DMS53 (cell line): Measurements from ENCODE around the gene CDKN1C.
A peak's percentile ranks its signal among the peaks of the same experiment; 100 is the strongest.

Experiments used
- DNase-seq: peaks from one replicate; lab custom pipeline; 2025; lab: John Stamatoyannopoulos, UW

The CDKN1C gene

GRCh38 chr11:2870460-2870859 lies 15.1 kb downstream of the CDKN1C start:
- DNase-seq: no peak

- DNase-seq: no peak
Measured at GRCh38 chr11:2869561-2870427, 15.8 kb downstream of the CDKN1C start.

- DNase-seq: no peak
Measured at GRCh38 chr11:2869134-2869526, 16.4 kb downstream of the CDKN1C start.

GRCh38 chr11:2868506-2869133 lies 17.0 kb downstream of the CDKN1C start:
- DNase-seq: no peak

GRCh38 chr11:2867722-2868505 lies 17.7 kb downstream of the CDKN1C start:
- DNase-seq: no peak

GRCh38 chr11:2867142-2867541 lies 18.4 kb downstream of the CDKN1C start:
- no peak for DNase-seq

- DNase-seq: no peak
Measured at GRCh38 chr11:2865922-2866577, 19.5 kb downstream of the CDKN1C start.

- DNase-seq: no peak
Measured at GRCh38 chr11:2864901-2865300, 20.7 kb downstream of the CDKN1C start.

- DNase-seq: no peak
Measured at GRCh38 chr11:2863276-2863618, 22.3 kb downstream of the CDKN1C start.

- DNase-seq: no peak
Measured at GRCh38 chr11:2862395-2863275, 22.9 kb downstream of the CDKN1C start.

- DNase-seq: peak; percentile 25
Measured at GRCh38 chr11:2860636-2861035, 24.9 kb downstream of the CDKN1C start.

GRCh38 chr11:2859699-2860037 lies 25.9 kb downstream of the CDKN1C start:
- DNase-seq: no peak

- DNase-seq: no peak
Measured at GRCh38 chr11:2858995-2859698, 26.4 kb downstream of the CDKN1C start.

GRCh38 chr11:2857918-2858317 lies 27.7 kb downstream of the CDKN1C start:
- DNase-seq: no peak

GRCh38 chr11:2857276-2857675 lies 28.3 kb downstream of the CDKN1C start:
- DNase-seq: no peak

- DNase-seq: no peak
Measured at GRCh38 chr11:2855162-2855561, 30.4 kb downstream of the CDKN1C start.

GRCh38 chr11:2853997-2854560 lies 31.5 kb downstream of the CDKN1C start:
- DNase-seq: no peak

GRCh38 chr11:2853401-2853800 lies 32.2 kb downstream of the CDKN1C start:
- DNase-seq: no peak

GRCh38 chr11:2849994-2850770 lies 35.4 kb downstream of the CDKN1C start:
- DNase-seq: no peak

GRCh38 chr11:2848497-2848896 lies 37.1 kb downstream of the CDKN1C start:
- no peak for DNase-seq
